Smooth muscle cell of bladder (primary cell): Measurements from ENCODE around the gene RIOK1. TPM values are rescaled to one million over a fixed set of nuclear protein-coding genes. Genes with fewer than 3 reads are reported as not detected.

Experiments
- total RNA-seq: library from RNA; depleted of rRNA; stranded (reverse); fragments of >200 nt; gene quantifications from 2 replicates; pipeline ENCODE4 v1.2.3, GENCODE V29; 2014

Gene RIOK1
- total RNA-seq: 17.9 and 21.1 TPM in 2 replicates

GRCh38 chr6:7389451-7390225 is at the start of gene RIOK1, which contains the start of gene CAGE1:
Gene RIOK1, plus strand, starts transcription at chr6:7389808. Its CDS starts 195 bp downstream, at chr6:7390003.
Gene CAGE1, minus strand, starts transcription at chr6:7389742. Its CDS starts 2,569 bp downstream, at chr6:7387173.

Other genes with a start within 250 kb of the RIOK1 start
- 56.2 and 71.4 TPM in 2 replicates for gene SSR1, start 76.6 kb upstream of the RIOK1 start, total RNA-seq
- 0.09 and 0.14 TPM in 2 replicates for gene CAGE1, start 66 bp upstream of the RIOK1 start, total RNA-seq
- 0.28 and 0.83 TPM in 2 replicates for gene DSP, start 151.9 kb downstream of the RIOK1 start, total RNA-seq
- gene SNRNP48, start 200.4 kb downstream of the RIOK1 start, total RNA-seq: 8.4 and 11.9 TPM in 2 replicates